Measurements from ENCODE around the gene FCHO2.

DNA sequence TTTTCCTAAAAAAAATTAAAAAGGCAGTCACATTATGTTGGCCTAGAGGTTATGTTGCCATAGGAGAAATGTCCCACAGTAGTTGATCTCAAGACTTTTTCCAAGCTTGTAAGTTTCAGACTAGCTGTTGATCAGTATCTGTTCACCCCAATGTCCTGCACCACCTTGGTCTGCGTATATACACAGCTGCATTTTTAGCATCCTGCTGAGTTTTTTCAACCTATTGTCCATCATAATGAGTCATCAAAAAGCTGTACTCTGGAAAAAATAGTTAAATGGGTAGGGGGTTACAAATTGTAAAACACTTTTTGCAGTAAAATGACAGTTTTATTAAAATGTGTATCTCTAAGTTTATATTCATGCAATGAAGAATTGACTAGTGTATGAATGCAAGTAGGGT is 111.4 kb downstream of the FCHO2 start:
- TF ChIP-seq EZH2 (IDR thresholded peaks at IDR 0.05; ENCODE audit: borderline replicate concordance, low read depth, low read length, severe bottlenecking) (no peak), POLR2AphosphoS5 (IDR thresholded peaks at IDR 0.05; ENCODE audit: insufficient read depth, low read depth, low read length) (no peak), POLR2A (IDR thresholded peaks at IDR 0.05; ENCODE audit: low read depth, low read length) (no peak), FOS (IDR thresholded peaks at IDR 0.05; ENCODE audit: borderline replicate concordance, insufficient read depth, low read length) (peak; percentile 57), MYC (IDR thresholded peaks at IDR 0.05; ENCODE audit: low read depth, low read length) (no peak)
- TF ChIP-seq, protein P1, sequence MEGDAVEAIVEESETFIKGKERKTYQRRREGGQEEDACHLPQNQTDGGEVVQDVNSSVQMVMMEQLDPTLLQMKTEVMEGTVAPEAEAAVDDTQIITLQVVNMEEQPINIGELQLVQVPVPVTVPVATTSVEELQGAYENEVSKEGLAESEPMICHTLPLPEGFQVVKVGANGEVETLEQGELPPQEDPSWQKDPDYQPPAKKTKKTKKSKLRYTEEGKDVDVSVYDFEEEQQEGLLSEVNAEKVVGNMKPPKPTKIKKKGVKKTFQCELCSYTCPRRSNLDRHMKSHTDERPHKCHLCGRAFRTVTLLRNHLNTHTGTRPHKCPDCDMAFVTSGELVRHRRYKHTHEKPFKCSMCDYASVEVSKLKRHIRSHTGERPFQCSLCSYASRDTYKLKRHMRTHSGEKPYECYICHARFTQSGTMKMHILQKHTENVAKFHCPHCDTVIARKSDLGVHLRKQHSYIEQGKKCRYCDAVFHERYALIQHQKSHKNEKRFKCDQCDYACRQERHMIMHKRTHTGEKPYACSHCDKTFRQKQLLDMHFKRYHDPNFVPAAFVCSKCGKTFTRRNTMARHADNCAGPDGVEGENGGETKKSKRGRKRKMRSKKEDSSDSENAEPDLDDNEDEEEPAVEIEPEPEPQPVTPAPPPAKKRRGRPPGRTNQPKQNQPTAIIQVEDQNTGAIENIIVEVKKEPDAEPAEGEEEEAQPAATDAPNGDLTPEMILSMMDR (IDR thresholded peaks at IDR 0.05; ENCODE audit: extremely low read depth in 1 of 2, insufficient read depth in 1 of 2, low read depth in 1 of 2, low read length in 2 of 2): no peak
- TF ChIP-seq, protein P2, sequence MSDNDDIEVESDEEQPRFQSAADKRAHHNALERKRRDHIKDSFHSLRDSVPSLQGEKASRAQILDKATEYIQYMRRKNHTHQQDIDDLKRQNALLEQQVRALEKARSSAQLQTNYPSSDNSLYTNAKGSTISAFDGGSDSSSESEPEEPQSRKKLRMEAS (IDR thresholded peaks at IDR 0.05; ENCODE audit: insufficient read depth, insufficient read length): no peak
